ENCODE measurements around the gene SUMF1.

- TF ChIP-seq ZBTB7A (IDR thresholded peaks at IDR 0.05; ENCODE audit: low read depth) (no peak), REST (IDR thresholded peaks at IDR 0.05; ENCODE audit: low read depth) (no peak), MAX (IDR thresholded peaks at IDR 0.05) (no peak)
These were observed 45.9 kb downstream of the SUMF1 start for GRCh38 chr3:4421121-4421520.

All from Ishikawa (cell line).